ENCODE data around the gene CRIM1.

CRIM1 gene

DNA sequence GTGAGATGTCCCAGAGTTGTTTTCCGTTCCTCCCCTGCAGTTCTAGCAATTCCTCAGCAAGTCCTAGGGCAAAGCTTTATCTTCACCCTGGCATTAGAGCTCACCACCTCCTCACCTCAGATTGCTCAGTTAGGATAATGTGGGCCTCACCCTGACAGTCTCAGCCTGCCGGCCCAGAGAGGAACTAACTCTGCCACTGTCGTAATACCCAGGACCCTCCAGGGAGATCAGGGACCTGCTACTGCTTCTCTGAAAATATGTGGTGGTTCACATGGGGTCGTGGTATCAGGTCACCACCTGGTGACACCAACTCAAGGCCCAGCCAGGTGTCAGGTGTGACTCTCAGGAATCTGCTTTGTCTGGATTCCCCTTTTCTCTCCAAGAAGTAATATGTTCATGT lies 121.7 kb downstream of the CRIM1 start:
- peak overlapping the region; percentile 48 to 50 for H3K27ac ChIP-seq
- intact Hi-C loops (cut with DNase I; ENCODE audit: low total_unique reads) = no loop called here
- DNase-seq = no peak

DNA sequence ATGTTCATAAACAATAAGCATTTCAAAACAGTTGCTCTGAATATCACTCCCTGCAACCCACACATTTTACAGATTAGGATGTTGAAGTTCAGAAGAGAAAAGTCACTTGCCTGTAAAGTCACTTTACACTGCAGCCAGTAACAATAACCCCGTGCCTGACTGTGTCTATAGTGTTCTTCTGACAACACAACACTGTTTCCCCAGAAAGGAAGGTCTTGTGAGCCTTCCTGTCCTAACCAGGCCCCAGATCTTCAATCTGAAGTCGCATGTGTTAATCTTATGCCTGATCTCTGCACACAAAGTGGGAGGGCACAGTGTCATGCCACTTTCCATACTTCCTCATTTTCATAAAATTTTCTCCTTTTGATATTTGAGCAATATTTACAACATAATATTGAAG lies 122.2 kb downstream of the CRIM1 start:
- TF ChIP-seq, protein P1, sequence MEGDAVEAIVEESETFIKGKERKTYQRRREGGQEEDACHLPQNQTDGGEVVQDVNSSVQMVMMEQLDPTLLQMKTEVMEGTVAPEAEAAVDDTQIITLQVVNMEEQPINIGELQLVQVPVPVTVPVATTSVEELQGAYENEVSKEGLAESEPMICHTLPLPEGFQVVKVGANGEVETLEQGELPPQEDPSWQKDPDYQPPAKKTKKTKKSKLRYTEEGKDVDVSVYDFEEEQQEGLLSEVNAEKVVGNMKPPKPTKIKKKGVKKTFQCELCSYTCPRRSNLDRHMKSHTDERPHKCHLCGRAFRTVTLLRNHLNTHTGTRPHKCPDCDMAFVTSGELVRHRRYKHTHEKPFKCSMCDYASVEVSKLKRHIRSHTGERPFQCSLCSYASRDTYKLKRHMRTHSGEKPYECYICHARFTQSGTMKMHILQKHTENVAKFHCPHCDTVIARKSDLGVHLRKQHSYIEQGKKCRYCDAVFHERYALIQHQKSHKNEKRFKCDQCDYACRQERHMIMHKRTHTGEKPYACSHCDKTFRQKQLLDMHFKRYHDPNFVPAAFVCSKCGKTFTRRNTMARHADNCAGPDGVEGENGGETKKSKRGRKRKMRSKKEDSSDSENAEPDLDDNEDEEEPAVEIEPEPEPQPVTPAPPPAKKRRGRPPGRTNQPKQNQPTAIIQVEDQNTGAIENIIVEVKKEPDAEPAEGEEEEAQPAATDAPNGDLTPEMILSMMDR (IDR thresholded peaks at IDR 0.05) = no peak
- no peaks in the 10 kb centered on the region for H3K27me3 ChIP-seq
- no peak for DNase-seq
- peaks cover 39 to 70% (median 45%) of the 10 kb centered on the region in 3 donors for H3K36me3 ChIP-seq
- H3K4me1 ChIP-seq = peaks cover 0 to 55% (median 31%) of the 10 kb centered on the region in 4 donors
- H3K4me3 ChIP-seq = no peak overlapping the region
- intact Hi-C loops (cut with DNase I; ENCODE audit: low total_unique reads) = no loop called here
- H3K9me3 ChIP-seq = peaks cover 0 to 16% (median 11%) of the 10 kb centered on the region in 3 donors
- peak overlapping the region; percentile 48 to 50 for H3K27ac ChIP-seq

More for the DNA sequence above, 121.7 kb downstream of the CRIM1 start:
- Histone ChIP-seq H3K27me3 (no peaks in the 10 kb centered on the region), H3K4me3 (no peak overlapping the region), H3K36me3 (peaks cover 39 to 66% (median 45%) of the 10 kb centered on the region in 3 donors), H3K9me3 (peaks cover 0 to 16% (median 11%) of the 10 kb centered on the region in 3 donors), H3K4me1 (peaks cover 0 to 55% (median 29%) of the 10 kb centered on the region in 4 donors)
- TF ChIP-seq, protein P1 (IDR thresholded peaks at IDR 0.05) = no peak

DNA sequence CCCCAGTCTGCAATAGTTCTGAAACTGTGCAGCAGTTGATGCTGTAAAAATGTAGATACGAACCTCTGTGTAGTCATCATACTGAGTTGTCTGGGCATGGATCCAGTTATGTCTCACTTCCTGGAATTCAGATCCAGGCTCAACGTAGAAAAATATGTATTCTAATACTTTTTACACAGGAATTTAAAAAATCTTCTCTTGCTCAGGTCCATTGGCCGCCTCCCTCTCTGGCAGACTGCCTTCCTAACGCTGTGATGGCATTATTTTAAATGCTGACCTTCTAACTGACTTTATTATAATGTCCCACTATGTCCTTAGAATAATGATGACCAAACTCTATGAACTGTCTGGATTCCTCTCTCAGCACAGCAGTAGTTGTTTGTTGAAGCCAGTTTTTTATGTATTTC lies 122.8 kb downstream of the CRIM1 start:
- peak in 1 of 2 donors; percentile 73 for DNase-seq

DNA sequence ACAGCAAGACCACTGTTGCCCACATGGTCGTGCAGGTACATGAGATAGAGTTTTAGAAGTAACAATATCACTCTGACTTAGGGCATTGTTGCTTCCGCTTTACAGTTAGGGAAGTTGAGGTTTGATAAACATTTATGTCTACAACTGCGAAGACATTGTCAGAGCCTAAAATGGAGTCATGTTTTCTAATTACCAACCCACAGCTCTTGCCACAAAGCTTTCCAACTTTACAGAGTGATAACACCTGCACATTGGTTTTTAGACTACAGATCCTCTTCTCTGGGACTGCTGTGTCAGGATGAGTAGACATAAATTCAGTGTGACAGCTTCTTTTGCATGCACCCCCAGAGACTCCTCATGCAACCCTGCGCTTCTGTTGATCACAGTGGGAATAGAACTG lies 123.4 kb downstream of the CRIM1 start:
- Histone ChIP-seq H3K27me3 (no peaks in the 10 kb centered on the region), H3K36me3 (peaks cover 43 to 70% (median 45%) of the 10 kb centered on the region in 3 donors), H3K27ac (peak overlapping the region; percentile 48 to 50), H3K9me3 (peaks cover 0 to 16% (median 11%) of the 10 kb centered on the region in 3 donors), H3K4me1 (peaks cover 0 to 60% (median 32%) of the 10 kb centered on the region in 4 donors), H3K4me3 (no peak overlapping the region)
- TF ChIP-seq, protein P1 (IDR thresholded peaks at IDR 0.05) = no peak
- no peak for DNase-seq
- intact Hi-C loops (cut with DNase I; ENCODE audit: low total_unique reads) = no loop called here

More for the DNA sequence above, 122.8 kb downstream of the CRIM1 start:
- TF ChIP-seq, protein P1 (IDR thresholded peaks at IDR 0.05) = no peak
- H3K4me1 ChIP-seq = peaks cover 0 to 55% (median 27%) of the 10 kb centered on the region in 4 donors
- H3K27ac ChIP-seq = peak overlapping the region; percentile 48 to 50
- H3K4me3 ChIP-seq = no peak overlapping the region
- H3K9me3 ChIP-seq = peaks cover 0 to 16% (median 11%) of the 10 kb centered on the region in 3 donors
- no peaks in the 10 kb centered on the region for H3K27me3 ChIP-seq
- intact Hi-C loops (cut with DNase I; ENCODE audit: low total_unique reads) = no loop called here
- H3K36me3 ChIP-seq = peaks cover 39 to 70% (median 45%) of the 10 kb centered on the region in 3 donors

DNA sequence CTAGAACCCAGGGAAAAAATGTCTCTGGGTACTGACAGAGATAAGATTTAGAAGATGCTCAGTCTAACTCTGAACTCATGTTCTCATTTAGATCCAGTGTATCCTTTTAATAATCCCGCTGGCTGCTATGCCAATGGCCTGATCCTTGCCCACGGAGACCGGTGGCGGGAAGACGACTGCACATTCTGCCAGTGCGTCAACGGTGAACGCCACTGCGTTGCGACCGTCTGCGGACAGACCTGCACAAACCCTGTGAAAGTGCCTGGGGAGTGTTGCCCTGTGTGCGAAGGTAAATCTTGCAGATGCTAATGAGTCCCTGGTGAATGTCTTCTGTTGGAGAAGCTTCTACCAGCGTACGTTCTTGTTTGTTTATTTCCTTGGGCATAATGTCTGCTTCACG lies 123.8 kb downstream of the CRIM1 start:
- no peak for DNase-seq
- peaks cover 0 to 16% (median 11%) of the 10 kb centered on the region in 3 donors for H3K9me3 ChIP-seq
- H3K4me1 ChIP-seq = peaks cover 0 to 64% (median 35%) of the 10 kb centered on the region in 4 donors
- intact Hi-C loops (cut with DNase I; ENCODE audit: low total_unique reads) = no loop called here
- H3K36me3 ChIP-seq = peaks cover 42 to 74% (median 43%) of the 10 kb centered on the region in 3 donors
- peak overlapping the region in 1 of 2 donors; percentile 50 for H3K27ac ChIP-seq
- TF ChIP-seq, protein P1 (IDR thresholded peaks at IDR 0.05) = no peak
- no peaks in the 10 kb centered on the region for H3K27me3 ChIP-seq
- H3K4me3 ChIP-seq = no peak overlapping the region
